HG03342 (cell line): ENCODE measurements around the gene TJP1.
"Not testable (repeated sequence)": the region's sequence is repeated elsewhere in the genome, so short reads cannot be mapped to it uniquely, and the experiment has no call there.

Experiments
- ATAC-seq: cut with Tn5 transposase; IDR thresholded peaks from one replicate; pipeline ENCODE4 v1.9.1; 2021; ENCODE audit warnings: mild to moderate bottlenecking, moderate library complexity; ENCODE audit not compliant: unreplicated experiment

TJP1 gene

DNA sequence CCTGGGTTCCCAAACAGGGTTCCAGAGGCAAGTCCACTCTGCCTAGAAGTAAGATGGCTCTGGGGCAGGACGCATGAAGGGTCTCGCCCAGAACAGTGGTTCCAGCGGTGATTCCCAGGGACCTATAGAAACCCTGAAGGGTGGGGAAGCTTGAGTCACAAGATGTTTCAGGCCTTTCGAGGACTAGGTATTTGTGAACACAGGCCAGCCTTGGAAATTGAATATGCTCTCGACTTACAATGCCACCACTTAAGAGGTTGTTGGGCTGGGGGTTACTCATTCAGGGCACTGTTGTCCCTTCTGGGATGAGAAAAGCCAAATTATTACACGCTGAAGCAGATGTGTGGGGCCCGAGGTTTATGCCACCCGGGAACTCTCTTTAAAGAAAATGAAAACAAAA lies 152.0 kb downstream of the TJP1 start:
- ATAC-seq: no peak

DNA sequence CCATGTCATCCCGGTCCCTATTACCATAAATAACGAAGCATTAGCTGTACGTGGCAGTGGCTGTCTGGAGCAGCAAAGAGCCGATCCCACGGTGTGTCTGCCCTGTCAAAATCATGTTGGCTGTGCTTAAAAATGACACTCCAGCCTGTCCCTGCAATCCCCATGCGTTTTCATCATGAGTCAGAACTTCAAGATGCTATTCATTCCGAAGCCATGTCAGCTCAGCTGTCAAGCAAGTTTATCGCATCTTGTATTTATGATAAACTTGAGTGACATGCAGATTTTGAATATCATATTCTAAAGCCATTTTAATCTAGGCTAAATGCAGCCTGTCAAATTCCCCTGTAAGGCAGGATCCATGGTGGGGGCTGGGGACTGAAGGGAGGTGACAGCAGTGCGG lies 152.4 kb downstream of the TJP1 start:
- no peak for ATAC-seq

DNA sequence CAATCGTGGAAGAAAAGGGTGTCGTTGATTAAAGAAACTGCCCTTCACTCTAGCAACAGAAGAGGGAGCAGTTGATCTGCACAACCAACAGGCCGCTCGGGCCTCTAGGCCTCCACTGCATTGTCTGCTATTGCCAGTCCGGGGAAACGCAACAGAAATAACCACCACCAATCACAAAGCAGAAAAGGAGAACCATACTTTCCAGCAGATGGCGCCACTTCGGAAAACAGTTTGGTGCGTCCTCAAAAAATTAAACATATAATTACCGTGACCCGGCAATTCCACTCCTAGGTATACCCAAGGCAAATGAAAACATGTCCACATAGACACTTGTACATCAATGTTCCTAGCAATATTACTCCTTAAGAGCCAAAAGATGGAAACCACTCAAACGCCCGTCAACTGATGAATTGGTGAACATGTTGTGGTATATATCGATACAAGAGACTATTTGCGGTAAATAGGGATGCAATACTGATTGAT lies 154.1 kb downstream of the TJP1 start:
- peak; percentile 57 for ATAC-seq

DNA sequence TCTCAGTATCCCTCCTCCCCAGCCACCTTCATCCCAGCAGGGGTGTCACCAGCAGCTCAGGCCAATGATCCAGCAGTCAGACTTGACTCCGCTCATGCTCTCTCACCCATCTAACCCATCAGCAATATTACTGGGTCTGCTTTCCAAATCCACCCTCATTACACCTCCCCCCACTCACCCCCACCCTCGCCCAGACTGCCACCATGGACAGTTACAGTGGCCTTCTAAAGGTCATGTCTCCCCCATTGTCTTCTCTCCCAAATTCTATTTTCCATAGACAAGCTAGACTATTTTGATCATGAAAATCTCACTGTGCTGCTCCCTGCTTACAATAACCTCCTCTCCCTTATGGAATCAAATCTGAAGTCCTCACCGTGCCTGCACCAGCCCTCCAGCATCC lies 156.0 kb downstream of the TJP1 start:
- ATAC-seq: no peak

DNA sequence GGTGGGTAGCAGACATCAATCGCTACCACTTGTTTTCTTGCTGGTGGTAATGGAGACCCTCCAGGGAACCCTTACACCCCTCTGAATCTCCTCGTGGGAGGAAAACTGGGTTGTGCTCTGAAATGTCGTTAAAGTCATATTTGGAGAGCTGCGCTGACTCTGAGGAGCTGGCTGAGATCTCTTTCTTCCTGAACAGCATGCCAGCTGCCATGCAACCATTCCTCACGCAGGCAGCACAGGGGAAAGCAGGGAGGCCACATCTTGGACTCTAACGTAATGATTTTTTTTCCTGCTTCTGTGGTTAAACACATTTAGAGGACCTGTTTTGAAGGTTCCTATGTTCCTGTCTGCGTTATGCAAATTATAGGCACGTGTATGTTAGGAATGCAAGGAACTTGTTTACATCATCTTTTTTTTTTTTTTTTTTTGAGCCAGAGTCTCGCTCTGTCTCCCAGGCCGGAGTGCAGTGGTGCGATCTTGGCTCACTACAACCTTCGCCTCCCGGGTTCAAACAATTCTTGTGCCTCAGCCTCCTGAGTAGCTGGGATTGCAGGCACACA lies 156.7 kb downstream of the TJP1 start:
- ATAC-seq: no peak

DNA sequence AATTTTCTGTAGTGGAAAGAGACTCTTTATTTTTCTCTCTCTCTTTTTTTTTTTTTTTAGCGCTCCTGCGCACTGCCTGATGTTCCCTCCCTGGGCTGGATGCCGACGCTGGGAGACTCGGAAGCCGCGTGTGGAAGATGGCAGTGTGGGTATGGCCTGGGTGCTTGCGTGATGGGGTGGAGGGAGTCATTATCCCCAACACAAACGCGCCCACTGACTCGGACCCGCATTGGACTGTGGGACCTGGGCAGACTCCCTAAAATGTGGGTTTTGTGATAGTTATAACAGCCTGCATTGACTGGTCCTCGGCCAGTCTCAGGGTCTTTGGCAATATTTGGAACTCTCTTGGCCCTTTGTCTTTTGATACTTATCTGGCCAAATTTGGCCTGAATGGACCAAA lies 157.9 kb downstream of the TJP1 start:
- no peak for ATAC-seq

DNA sequence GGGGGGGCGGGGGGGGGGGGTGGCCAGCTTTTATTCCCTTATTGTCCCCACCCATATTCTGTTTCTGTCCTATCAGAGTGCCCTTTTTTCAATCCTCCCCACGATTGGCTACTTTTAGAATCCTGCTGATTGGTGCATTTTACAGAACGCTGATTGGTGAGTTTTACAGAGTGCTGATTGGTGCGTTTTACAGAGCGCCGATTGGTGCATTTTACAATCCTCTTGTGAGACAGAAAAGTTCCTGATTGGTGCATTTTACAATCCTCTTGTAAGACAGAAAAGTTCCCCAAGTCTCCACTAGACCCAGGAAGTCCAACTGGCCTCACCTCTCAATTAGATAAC lies 164.8 kb downstream of the TJP1 start:
- not testable (repeated sequence) for ATAC-seq

DNA sequence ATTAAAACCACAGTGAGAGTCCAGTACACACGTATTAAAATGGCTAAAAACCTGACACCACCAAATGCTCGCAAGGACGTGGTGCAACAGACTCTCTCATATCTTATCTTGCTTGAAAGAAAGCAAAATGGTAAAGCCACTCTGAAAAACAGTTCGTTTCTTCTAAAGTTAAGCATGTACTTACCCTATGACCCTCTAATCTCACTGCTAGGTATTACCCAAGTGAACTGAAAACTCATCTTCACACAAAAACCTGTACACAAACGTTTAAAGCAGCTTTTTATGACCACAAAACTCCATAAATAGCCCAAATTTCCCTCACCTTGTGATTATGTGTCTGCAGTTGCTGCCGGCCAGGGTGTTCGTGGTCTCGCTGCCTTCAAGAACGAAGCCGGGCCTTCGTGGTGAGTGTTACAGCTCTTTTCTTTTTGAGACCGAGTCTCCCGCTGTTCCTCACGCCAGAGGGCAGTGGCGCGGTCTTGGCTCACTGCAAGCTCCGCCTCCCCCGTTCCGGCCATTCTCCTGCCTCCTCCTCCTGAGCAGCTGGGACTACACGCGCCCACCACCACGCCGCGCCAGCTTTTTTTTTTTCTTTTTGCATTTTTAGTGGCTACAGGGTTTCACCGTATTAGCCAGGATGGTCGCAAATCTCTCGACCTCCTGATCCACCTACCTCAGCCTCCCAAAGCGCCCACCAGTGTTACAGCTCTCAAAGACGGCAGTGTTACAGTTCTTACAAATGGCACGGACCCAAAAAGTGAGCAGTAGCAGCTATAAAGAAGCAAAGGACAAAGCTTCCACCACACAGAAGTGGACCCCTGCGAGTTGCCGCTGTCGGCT lies 165.4 kb downstream of the TJP1 start:
- ATAC-seq: no peak

DNA sequence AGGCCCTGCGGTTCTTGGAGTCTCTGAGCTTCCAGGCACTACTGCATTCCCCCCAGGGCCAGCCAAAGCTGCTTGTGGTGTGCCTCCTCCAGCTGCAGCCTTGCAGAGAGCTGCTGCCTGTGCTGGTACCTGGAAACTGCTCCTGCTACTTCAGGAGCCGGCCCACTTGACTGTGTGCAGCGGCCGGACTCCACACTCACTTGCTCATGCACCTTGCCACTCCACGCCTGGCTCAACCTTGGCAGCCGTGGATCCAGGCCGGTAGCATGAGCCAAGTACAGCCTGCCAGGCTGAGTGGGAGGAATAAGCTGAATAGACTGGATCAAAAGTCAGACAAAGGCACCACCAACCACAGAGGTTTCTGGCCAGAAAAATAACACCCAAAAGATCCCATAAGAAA lies 169.7 kb downstream of the TJP1 start:
- ATAC-seq: no peak

DNA sequence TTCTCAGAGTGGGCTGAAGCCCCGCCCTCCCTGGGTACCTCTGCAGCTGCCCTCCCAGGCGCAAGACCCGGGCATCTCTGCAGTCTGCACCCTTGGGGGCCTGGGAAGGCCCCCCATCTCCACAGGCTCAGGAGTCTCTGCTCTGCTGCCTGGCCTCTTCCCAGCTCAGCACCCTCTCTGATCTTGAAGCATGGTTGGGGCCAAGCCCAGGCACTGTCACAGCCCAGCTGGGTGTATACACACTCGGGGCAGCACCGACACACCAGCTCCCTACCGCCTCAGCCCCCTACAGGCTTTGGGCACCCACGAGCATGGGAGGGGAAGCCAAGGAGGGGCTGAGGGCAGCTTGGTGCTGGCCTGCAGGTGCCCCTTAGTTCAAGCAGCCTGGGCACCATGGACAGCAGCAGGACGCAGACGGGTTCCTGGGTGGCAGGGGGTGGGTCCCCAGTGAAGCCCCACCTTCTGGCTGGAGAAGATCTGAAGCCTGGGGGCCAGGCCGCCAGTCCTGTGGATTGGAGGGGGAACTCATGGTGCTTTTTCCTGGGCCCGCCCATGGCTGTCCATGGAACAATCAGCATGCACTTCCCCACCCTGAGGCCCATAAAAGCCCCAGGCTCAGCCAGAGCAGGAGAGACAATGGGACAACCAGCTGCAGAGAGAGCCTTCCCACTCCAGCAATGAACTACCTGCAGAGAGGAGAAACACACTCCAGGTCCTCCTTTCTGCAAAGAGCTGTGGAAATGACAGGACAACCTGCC lies 170.6 kb downstream of the TJP1 start:
- ATAC-seq: no peak
